HK-2 (cell line): ENCODE data around the gene SUGP1.

ENCODE experiments used
- DNase-seq: peaks from one replicate; pipeline ENCODE4 v3.0.0-alpha.2; 2018; ENCODE audit not compliant: unreplicated experiment

SUGP1 gene

DNA sequence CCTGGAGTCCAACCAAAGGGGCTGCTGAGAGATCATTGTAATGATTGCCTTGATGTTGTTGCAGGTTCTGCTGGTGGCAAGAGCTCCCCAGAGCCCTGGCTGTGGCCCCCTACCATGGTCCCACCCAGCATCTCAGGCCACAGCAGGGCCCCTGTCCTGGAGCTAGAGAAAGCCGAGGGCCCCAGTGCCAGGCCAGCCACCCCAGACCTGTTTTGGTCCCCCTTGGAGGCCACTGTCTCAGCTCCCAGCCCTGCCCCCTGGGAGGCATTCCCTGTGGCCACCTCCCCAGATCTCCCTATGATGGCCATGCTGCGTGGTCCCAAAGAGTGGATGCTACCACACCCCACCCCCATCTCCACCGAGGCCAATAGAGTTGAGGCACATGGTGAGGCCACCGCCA is 93.1 kb downstream of the SUGP1 start:
- DNase-seq = no peak

DNA sequence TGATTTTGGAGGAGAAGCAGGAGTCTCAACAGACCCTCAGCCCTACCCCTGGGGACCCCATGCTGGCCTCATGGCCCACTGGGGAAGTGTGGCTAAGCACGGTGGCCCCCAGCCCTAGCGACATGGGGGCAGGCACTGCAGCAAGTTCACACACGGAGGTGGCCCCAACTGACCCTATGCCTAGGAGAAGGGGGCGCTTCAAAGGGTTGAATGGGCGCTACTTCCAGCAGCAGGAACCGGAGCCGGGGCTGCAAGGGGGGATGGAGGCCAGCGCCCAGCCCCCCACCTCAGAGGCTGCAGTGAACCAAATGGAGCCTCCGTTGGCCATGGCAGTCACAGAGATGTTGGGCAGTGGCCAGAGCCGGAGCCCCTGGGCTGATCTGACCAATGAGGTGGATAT is 93.6 kb downstream of the SUGP1 start:
- no peak for DNase-seq

DNA sequence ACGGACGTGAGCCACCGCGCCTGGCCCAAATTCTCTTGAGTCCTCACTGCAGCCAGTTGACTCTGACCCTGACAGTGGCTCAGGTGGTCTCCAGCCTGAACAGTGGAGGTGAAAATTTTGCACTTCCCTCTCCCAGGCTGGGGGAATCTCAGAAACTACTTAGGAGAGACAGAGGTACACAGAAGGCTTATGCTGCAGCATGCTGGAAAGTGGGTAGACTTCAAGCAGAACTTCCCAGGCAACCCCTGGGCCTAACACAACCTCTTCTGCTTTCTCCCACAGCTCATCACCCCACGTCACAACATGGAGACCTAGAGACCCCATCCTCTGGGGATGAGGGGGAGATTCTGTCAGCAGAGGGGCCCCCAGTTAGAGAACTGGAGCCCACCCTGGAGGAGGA is 94.1 kb downstream of the SUGP1 start:
- DNase-seq = no peak
